ENCODE data around the gene CDH23. TPM values are rescaled to one million over a fixed set of nuclear protein-coding genes. Genes with fewer than 3 reads are reported as not detected.

Gene CDH23
- total and polyA plus RNA-seq, 10 of the 15 experiments (the other 5 are each of a cell fraction or from before 2014, with no cell fraction given) = 0.09 to 0.40 (median 0.15) TPM; not detected in 1

GRCh38 chr10:71679425-71679824 lies 282.7 kb downstream of the CDH23 start (continued):
- TF ChIP-seq PRDM15 (CRISPR knock-in tag; IDR thresholded peaks at IDR 0.05) (no peak), ZBTB11 (CRISPR knock-in tag; IDR thresholded peaks at IDR 0.05) (no peak), NFIC (IDR thresholded peaks at IDR 0.05; ENCODE audit: low read depth, low read length) (no peak), CREB1 (IDR thresholded peaks at IDR 0.05; ENCODE audit: low read depth) (no peak)

GRCh38 chr10:71681977-71682376 lies 285.3 kb downstream of the CDH23 start:
- CTCF ChIA-PET = interaction anchor here (1.6 kb wide), 1 partner anchor 8 kb away, joined by 3 read pairs; no protein-coding TSS in a partner anchor
- RAD21 ChIA-PET (ENCODE audit: unreplicated experiment) = interaction anchor here (3.8 kb wide), 1 partner anchor 16 kb away, joined by 14 read pairs; no protein-coding TSS in a partner anchor
- Histone ChIP-seq H4K20me1 (ENCODE audit: control insufficient read depth, insufficient read depth) (no peaks in the 10 kb centered on the region), H3K4me1 (ENCODE audit: control insufficient read depth, insufficient read depth, low read length) (0 out of 2 replicates have a peak, but pooled peaks cover 7% of the 10 kb centered on the region), H3K79me2 (ENCODE audit: control insufficient read depth, insufficient read depth, low read length) (no peaks in the 10 kb centered on the region), H3K36me3 (ENCODE audit: control insufficient read depth in 2 of 2, insufficient read depth in 2 of 2, low read length in 1 of 2) (no peaks in the 10 kb centered on the region), H3K4me3 (no peak overlapping the region), H2AFZ (ENCODE audit: control insufficient read depth, low read depth, low read length) (no peak overlapping the region), H3K9me3 (replicated peaks; ENCODE audit: control insufficient read depth, insufficient read depth, low read length) (no peaks in the 10 kb centered on the region), H3K27ac (ENCODE audit: control insufficient read depth, insufficient read depth) (no peak overlapping the region), H3K9ac (ENCODE audit: control insufficient read depth, insufficient read depth, low read length) (no peak overlapping the region), H3K4me2 (ENCODE audit: control insufficient read depth, insufficient read depth) (no peak overlapping the region), H3K27me3 (replicated peaks in 1 of 2; ENCODE audit: control insufficient read depth in 2 of 2, insufficient read depth in 2 of 2, low read length in 1 of 2) (no peaks in the 10 kb centered on the region)
- in situ Hi-C loops (cut with MboI) (no loop called here), intact Hi-C loops (cut with micrococcal nuclease; ENCODE audit: unreplicated experiment) (no loop called here)
- DNase-seq (ENCODE audit: low read depth, low spot score) (no peak), ATAC-seq (no peak), FAIRE-seq (no peak)
- no peak for TF ChIP-seq RCOR1 (conservative IDR thresholded peaks at IDR 0.05; ENCODE audit: low read depth, low read length)
- TF ChIP-seq ZBTB33 (IDR thresholded peaks at IDR 0.05) = no peak
- TF ChIP-seq ZNF622 (IDR thresholded peaks at IDR 0.05) = no peak
- SMC1A ChIA-PET (ENCODE audit: uncharacterized antibody, unreplicated experiment) = no interaction called here
- no TSS peak for BruUV-seq (replicated peaks)
- POLR2A ChIA-PET = no interaction called here
- WGBS (ENCODE audit: insufficient coverage, insufficient replicate concordance, low lambda C conversion rate, missing lambda C conversion rate) = 15% methylated on average over 5 of the region's 5 CpGs

All from GM12878 (cell line).